ENCODE measurements around the gene ROR2. TPM values are rescaled to one million over a fixed set of nuclear protein-coding genes. Genes with fewer than 3 reads are reported as not detected.

The ROR2 gene
- total and polyA plus RNA-seq, 2 experiments from 2014 or later: 7.1 to 12.9 TPM

GRCh38 chr9:91727972-91728371, 222.1 kb downstream of the ROR2 start:
- H3K4me1 ChIP-seq (ENCODE audit: insufficient read depth): peaks cover 16% of the 10 kb centered on the region
- no peak overlapping the region for H3K4me3 ChIP-seq
- peaks cover 25% of the 10 kb centered on the region for H3F3A ChIP-seq (ENCODE audit: insufficient read depth)
- TF ChIP-seq EZH2phosphoT487 (IDR thresholded peaks at IDR 0.05; ENCODE audit: insufficient read depth, low read depth): no peak
- TF ChIP-seq EZH2 (IDR thresholded peaks at IDR 0.05; ENCODE audit: insufficient read depth, poor library complexity, severe bottlenecking): no peak
- H3K4me2 ChIP-seq (ENCODE audit: unreplicated experiment): no peak overlapping the region
- H3K79me2 ChIP-seq (ENCODE audit: insufficient read depth): no peaks in the 10 kb centered on the region
- no peaks in the 10 kb centered on the region for H4K20me1 ChIP-seq (ENCODE audit: insufficient read depth)
- in situ Hi-C loops (cut with MboI): no loop called here
- H3K27me3 ChIP-seq (replicated peaks; ENCODE audit: insufficient read depth): no peaks in the 10 kb centered on the region
- no peak overlapping the region for H3K9ac ChIP-seq
- H3K9me3 ChIP-seq (ENCODE audit: low read depth): no peaks in the 10 kb centered on the region
- no peaks in the 10 kb centered on the region for H3K9me2 ChIP-seq (ENCODE audit: insufficient read depth)
- 92% methylated on average over 5 of the region's 5 CpGs for WGBS, 2 experiments (ENCODE audit: low coverage in 1 of 2, low lambda C conversion rate in 2 of 2, missing lambda C conversion rate in 2 of 2)
- no peak for DNase-seq
- H3K27ac ChIP-seq: no peak overlapping the region
- H2AFZ ChIP-seq: no peak overlapping the region
- no peaks in the 10 kb centered on the region for H3K36me3 ChIP-seq (ENCODE audit: low read depth)

- Histone ChIP-seq H3K4me2 (ENCODE audit: unreplicated experiment) (no peak overlapping the region), H3K9ac (no peak overlapping the region), H3F3A (ENCODE audit: insufficient read depth) (peaks cover 25% of the 10 kb centered on the region), H2AFZ (no peak overlapping the region), H3K4me1 (ENCODE audit: insufficient read depth) (peaks cover 16% of the 10 kb centered on the region), H3K27ac (no peak overlapping the region), H3K27me3 (replicated peaks; ENCODE audit: insufficient read depth) (no peaks in the 10 kb centered on the region), H3K4me3 (no peak overlapping the region), H3K9me2 (ENCODE audit: insufficient read depth) (no peaks in the 10 kb centered on the region), H3K9me3 (ENCODE audit: low read depth) (no peaks in the 10 kb centered on the region), H4K20me1 (ENCODE audit: insufficient read depth) (no peaks in the 10 kb centered on the region), H3K36me3 (ENCODE audit: low read depth) (no peaks in the 10 kb centered on the region), H3K79me2 (ENCODE audit: insufficient read depth) (no peaks in the 10 kb centered on the region)
- in situ Hi-C loops (cut with MboI): no loop called here
- WGBS, 2 experiments (ENCODE audit: low coverage in 1 of 2, low lambda C conversion rate in 2 of 2, missing lambda C conversion rate in 2 of 2): 50 to 56% methylated on average over 7 of the region's 7 CpGs
- TF ChIP-seq EZH2phosphoT487 (IDR thresholded peaks at IDR 0.05; ENCODE audit: insufficient read depth, low read depth): no peak
- TF ChIP-seq EZH2 (IDR thresholded peaks at IDR 0.05; ENCODE audit: insufficient read depth, poor library complexity, severe bottlenecking): no peak
- DNase-seq: peak; percentile 72
Observed at GRCh38 chr9:91727316-91727861, 222.6 kb downstream of the ROR2 start.

- H3K36me3 ChIP-seq (ENCODE audit: low read depth): no peaks in the 10 kb centered on the region
- no peaks in the 10 kb centered on the region for H3K9me2 ChIP-seq (ENCODE audit: insufficient read depth)
- DNase-seq: no peak
- H3K27me3 ChIP-seq (replicated peaks; ENCODE audit: insufficient read depth): no peaks in the 10 kb centered on the region
- no peaks in the 10 kb centered on the region for H3K9me3 ChIP-seq (ENCODE audit: low read depth)
- no peak overlapping the region for H3K4me2 ChIP-seq (ENCODE audit: unreplicated experiment)
- in situ Hi-C loops (cut with MboI): no loop called here
- peaks cover 25% of the 10 kb centered on the region for H3F3A ChIP-seq (ENCODE audit: insufficient read depth)
- no peaks in the 10 kb centered on the region for H4K20me1 ChIP-seq (ENCODE audit: insufficient read depth)
- 90 to 92% methylated on average over 19 of the region's 19 CpGs for WGBS, 2 experiments (ENCODE audit: low coverage in 1 of 2, low lambda C conversion rate in 2 of 2, missing lambda C conversion rate in 2 of 2)
- peaks cover 16% of the 10 kb centered on the region for H3K4me1 ChIP-seq (ENCODE audit: insufficient read depth)
- no peak overlapping the region for H3K27ac ChIP-seq
- no peaks in the 10 kb centered on the region for H3K79me2 ChIP-seq (ENCODE audit: insufficient read depth)
- no peak overlapping the region for H2AFZ ChIP-seq
- TF ChIP-seq EZH2 (IDR thresholded peaks at IDR 0.05; ENCODE audit: insufficient read depth, poor library complexity, severe bottlenecking): no peak
- no peak for TF ChIP-seq EZH2phosphoT487 (IDR thresholded peaks at IDR 0.05; ENCODE audit: insufficient read depth, low read depth)
- no peak overlapping the region for H3K4me3 ChIP-seq
- H3K9ac ChIP-seq: no peak overlapping the region
Observed at GRCh38 chr9:91726406-91727100, 223.5 kb downstream of the ROR2 start.

- Histone ChIP-seq H3K4me3 (no peak overlapping the region), H4K20me1 (ENCODE audit: insufficient read depth) (no peaks in the 10 kb centered on the region), H3K4me1 (ENCODE audit: insufficient read depth) (peaks cover 16% of the 10 kb centered on the region), H3K9me3 (ENCODE audit: low read depth) (no peaks in the 10 kb centered on the region), H3K79me2 (ENCODE audit: insufficient read depth) (no peaks in the 10 kb centered on the region), H3K4me2 (ENCODE audit: unreplicated experiment) (no peak overlapping the region), H3K9me2 (ENCODE audit: insufficient read depth) (no peaks in the 10 kb centered on the region), H3K9ac (no peak overlapping the region), H3K36me3 (ENCODE audit: low read depth) (no peaks in the 10 kb centered on the region), H3K27me3 (replicated peaks; ENCODE audit: insufficient read depth) (no peaks in the 10 kb centered on the region), H3K27ac (no peak overlapping the region), H2AFZ (no peak overlapping the region), H3F3A (ENCODE audit: insufficient read depth) (peaks cover 25% of the 10 kb centered on the region)
- no peak for DNase-seq
- 81 to 90% methylated on average over 7 of the region's 7 CpGs for WGBS, 2 experiments (ENCODE audit: low coverage in 1 of 2, low lambda C conversion rate in 2 of 2, missing lambda C conversion rate in 2 of 2)
- TF ChIP-seq EZH2phosphoT487 (IDR thresholded peaks at IDR 0.05; ENCODE audit: insufficient read depth, low read depth) (no peak), EZH2 (IDR thresholded peaks at IDR 0.05; ENCODE audit: insufficient read depth, poor library complexity, severe bottlenecking) (no peak)
- in situ Hi-C loops (cut with MboI): no loop called here
Observed at GRCh38 chr9:91725651-91726050, 224.4 kb downstream of the ROR2 start.

All from GM23248 (cell line).